Central memory CD4-positive, alpha-beta T cell (primary cell): ENCODE measurements around the gene MCCC1.
"Not testable (repeated sequence)": the region's sequence is repeated elsewhere in the genome, so short reads cannot be mapped to it uniquely, and the experiment has no call there.

Source experiments
- DNase-seq: peaks from one replicate; pipeline ENCODE4 v3.0.0; 2022

Gene MCCC1

GRCh38 chr3:183044547-183045229 is 54.6 kb downstream of the MCCC1 start:
- DNase-seq = no peak

GRCh38 chr3:183038757-183039156 is 60.5 kb downstream of the MCCC1 start:
- no peak for DNase-seq

GRCh38 chr3:183038221-183038620 is 61.1 kb downstream of the MCCC1 start:
- DNase-seq = no peak

- DNase-seq = no peak
These were observed 65.5 kb downstream of the MCCC1 start for GRCh38 chr3:183033746-183034145.

DNA sequence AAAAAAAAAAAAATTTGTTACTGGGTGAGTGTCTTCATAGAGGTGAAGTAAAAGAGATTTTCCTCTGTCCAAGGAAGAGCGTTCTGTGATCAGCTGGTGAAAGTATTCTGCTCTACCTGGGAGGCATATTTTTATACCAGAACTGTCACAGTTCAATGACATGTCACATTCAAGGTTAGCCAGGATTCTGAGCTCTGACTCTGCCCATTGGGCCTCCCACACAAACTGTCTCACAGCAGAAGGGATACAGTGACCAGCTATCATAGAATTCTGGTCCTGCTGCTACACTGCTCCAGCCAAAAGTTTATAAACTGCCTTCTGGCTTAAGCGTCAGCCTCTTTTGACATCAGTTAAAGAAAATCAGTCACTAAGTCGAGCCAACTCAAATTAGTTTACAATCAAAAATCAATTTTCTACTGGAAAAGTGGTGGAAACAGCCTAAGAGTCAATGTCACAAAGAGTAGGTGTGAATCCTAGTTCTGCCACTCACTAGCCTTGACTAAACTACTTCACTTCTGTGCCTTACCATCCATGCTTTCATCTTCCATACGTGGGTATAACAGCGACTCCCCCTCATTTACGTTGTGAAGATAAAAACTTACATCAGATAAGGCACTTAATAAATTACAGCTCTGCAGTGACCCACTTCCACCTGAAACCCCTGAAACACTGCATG is 66.3 kb downstream of the MCCC1 start:
- DNase-seq = no peak

GRCh38 chr3:183031826-183032225 is 67.5 kb downstream of the MCCC1 start:
- DNase-seq = no peak

DNA sequence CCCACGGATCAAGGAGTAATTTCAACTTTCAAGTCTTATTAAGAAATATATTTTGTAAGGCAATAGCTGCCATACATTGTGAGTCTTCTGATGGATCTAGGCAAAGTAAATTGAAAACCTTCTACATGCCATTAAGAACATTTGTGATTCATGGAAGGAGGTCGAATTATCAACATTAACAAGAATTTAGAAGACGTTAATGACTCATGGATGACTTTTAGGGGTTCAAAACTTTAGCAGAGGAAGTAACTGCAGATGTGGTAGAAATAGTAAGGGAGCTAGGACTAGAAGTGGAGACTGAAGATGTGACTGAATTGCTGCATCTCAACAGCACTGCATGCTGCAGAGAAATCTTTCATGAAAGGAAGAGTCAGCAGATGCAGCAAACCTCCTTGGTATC is 70.9 kb downstream of the MCCC1 start:
- DNase-seq = no peak

DNA sequence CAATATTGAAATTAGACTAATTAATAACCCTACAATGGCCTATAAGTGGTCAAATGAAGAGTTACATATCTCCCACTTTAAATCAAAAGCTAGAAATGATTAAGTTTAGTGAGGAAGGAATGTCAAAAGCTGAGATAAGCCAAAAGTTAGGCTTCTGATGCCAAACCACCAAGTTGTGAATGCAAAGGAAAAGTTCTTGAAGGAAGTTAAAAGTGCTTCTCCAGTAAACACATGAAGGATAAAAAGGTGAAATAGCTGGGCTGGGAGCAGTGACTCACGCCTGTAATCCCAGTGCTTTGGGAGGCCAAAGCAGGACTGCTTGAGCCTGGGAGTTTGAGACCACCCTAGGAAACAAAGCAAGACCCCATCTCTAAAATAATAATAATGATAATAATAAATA is 72.0 kb downstream of the MCCC1 start:
- no peak for DNase-seq

DNA sequence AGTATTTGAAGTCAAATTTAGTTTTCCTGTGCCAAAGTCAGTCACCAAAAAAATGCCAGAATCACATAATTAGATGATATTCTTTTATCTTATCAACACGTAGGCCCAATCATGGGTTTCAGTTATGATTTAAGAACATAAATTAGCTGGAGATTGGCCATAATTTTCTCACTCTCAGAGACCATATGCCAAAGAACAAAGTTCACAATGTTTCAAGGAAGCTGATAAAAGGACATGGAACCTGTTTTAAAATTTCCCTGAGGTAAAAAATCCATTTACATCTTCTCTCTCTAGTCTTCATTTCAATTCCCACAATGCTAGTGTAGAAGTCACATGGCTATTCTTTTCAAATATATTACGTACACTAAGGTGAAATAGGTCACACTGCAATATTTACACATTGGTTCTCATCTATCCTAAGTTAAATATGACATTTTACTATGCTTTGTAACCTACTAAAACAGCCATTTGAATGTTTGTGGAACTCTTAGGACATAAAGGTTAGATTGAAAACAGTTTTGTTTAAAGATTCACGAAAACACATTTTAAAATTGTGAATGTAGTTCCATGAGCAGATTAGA is 76.3 kb downstream of the MCCC1 start:
- DNase-seq = no peak

DNA sequence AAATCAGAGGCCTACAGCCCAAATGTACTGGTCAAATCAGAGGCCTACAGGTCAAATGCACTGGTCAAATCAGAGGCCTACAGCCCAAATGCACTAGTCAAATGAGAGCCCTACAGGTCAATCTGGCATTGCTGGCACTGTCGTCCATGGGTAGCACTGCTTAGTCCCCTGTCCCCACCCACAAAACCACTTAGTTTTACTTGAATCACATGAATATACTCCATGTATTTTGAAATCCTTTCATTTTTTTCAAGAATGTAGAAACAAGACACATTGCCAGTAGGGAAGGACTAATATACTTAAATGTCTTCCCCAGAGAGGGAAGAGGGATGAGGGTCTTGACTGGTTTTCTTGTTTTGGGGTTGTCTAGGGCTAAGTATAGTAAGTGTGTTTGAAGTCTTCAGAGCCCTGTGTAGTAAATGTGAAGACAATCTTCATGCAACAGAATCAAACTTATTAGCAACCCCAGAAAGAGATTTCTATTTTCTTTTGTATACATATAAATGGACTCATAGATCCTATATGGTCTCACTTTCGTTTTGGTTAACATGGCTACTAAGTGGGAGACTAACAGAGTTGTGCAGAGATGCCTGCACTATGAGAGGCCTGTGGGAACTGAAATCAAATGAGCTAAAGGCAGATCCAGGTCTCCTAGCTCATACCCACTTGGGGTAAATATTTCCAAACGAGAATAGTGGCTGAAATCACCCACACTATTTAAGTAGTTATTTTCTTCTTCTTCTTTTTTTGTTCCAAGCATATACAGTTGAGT is 80.7 kb downstream of the MCCC1 start:
- DNase-seq = peak; percentile 2

DNA sequence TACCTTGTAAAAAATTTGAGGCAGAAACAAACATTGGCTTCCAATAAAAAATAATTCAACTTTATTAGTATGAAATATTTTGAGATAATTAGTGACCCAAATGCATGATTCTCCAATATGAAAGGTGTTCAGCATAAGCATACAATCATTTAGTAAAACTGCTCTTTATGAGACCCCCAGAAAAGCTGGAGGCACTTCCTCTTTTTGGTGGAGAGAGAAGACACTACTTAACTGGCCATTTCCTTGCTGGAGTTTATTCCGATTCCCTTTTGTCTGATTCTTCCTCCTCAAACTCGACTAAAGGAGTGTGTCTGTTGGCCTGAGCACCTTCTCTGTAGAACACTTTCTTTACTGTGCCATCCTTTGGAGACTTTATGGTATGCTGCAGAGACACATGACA is 84.1 kb downstream of the MCCC1 start:
- DNase-seq = no peak

GRCh38 chr3:183013856-183014255 is 85.4 kb downstream of the MCCC1 start:
- no peak for DNase-seq

- DNase-seq = no peak
These were observed 86.2 kb downstream of the MCCC1 start for GRCh38 chr3:183013074-183013473.

DNA sequence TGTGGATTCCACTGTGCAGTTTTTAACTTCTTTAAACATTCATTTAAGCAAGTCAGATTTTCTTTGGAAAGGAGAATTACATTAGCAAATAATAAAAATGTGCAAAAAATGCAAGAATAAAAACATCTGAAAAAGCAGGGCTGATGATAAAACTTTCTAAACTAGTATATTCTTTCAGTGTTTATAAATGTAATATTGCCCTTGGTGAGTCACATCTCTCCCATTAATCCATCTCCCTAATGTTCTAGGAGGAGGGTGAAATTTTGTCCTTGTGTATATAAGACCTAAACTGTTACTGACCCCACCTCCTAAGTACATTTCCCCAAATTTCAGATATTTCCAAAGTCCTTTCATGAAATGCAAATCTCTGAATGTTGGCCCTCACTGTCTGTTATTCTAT is 90.5 kb downstream of the MCCC1 start:
- no peak for DNase-seq

- no peak for DNase-seq
These were observed 91.0 kb downstream of the MCCC1 start for GRCh38 chr3:183008303-183008702.

GRCh38 chr3:183006396-183007002 is 92.8 kb downstream of the MCCC1 start:
- DNase-seq = no peak

GRCh38 chr3:182999767-183000166 is 99.5 kb downstream of the MCCC1 start:
- DNase-seq = no peak

DNA sequence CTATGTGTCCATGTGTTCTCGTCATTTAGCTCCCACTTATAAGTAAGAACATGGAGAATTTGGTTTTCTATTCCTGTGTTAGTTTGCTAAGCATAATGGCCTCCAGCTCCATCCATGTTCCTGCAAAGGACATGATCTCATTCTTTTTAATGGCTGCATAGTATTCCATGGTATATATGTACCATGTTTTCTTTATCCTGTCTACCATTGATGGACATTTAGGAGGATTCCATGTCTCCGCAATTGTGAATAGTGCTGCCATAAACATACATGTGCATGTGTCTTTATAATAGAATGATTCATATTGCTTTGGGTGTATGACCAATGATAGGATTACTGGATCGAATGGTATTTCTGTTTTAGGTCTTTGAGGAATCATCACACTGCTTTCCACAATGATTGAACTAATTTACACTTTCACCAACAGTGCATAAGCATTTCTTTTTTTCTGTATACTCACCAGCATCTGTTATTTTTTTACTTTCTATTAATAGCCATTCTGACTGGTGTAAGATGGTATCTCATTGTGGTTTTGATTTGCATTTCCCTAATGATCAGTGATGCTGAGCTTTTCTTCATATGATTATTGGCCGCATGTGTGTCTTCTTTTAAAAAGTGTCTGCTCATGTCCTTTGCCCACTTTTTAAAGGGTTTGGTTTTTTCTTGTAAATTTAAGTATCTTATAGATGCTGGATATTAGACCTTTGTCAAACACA is 105.7 kb downstream of the MCCC1 start:
- not testable (repeated sequence) for DNase-seq

DNA sequence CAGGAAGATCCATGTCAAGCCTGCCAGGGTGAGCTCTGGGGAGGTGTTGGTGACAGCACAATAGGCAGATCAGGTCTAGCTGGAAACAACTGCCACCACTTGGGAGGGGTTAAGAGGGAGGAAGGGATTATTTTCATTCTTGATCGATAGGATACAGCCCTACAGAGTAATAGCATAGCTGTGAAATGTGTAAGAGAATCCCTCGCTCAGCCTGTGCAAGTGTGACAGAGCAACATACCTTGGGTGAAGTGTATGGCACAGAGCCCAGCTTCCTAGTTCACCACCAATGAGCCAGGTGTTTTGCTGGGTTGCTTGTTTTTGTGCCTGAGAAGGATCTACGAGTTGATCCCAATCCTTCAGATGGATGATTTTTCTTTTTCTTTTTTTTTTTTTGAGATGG is 109.7 kb downstream of the MCCC1 start:
- no peak for DNase-seq

DNA sequence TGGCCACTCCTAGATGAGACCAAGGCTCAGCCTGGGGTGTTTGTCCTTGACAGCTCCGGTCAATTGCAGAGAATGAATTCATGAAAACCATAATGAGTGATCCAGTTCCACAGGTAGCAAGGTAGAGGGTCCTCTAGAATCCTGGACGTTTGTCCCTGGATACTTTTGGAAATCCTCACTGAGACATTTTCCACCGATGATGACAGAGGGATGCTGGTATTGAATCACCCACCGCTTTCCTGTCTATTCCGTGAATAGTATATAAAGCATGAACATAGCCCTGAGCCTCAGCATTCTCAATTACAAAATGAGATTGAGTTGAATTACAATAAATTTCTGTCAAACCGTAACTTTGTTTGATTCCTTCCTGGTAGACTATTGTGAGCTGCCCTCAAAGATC is 113.3 kb downstream of the MCCC1 start:
- no peak for DNase-seq

GRCh38 chr3:182983876-182984275 is 115.4 kb downstream of the MCCC1 start:
- DNase-seq = no peak

DNA sequence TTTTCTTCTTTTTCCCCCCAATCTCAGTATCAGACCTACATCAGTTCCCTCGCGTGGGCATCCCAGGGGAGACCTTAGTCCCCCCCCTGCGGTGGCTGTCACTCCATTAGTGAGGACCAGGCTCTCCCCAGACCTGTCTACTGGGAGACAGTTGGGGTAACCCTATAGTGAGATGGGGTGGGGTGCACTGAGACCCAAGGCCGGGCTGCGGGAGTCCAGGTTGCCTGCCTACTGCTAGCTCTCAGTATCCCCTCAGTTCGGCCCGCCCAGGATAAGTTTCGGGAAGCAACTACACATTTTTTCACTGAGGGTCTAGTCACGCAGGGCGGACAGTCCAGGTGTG is 118.3 kb downstream of the MCCC1 start:
- DNase-seq = no peak
